EH (cell line): ENCODE measurements around the gene KCNN1.
"Not testable (repeated sequence)": the region's sequence is repeated elsewhere in the genome, so short reads cannot be mapped to it uniquely, and the experiment has no call there.

Experiments used
- DNase-seq: peaks from one replicate; pipeline ENCODE4 v3.0.0-alpha.2; 2015; ENCODE audit warnings: low read depth

The KCNN1 gene

DNA sequence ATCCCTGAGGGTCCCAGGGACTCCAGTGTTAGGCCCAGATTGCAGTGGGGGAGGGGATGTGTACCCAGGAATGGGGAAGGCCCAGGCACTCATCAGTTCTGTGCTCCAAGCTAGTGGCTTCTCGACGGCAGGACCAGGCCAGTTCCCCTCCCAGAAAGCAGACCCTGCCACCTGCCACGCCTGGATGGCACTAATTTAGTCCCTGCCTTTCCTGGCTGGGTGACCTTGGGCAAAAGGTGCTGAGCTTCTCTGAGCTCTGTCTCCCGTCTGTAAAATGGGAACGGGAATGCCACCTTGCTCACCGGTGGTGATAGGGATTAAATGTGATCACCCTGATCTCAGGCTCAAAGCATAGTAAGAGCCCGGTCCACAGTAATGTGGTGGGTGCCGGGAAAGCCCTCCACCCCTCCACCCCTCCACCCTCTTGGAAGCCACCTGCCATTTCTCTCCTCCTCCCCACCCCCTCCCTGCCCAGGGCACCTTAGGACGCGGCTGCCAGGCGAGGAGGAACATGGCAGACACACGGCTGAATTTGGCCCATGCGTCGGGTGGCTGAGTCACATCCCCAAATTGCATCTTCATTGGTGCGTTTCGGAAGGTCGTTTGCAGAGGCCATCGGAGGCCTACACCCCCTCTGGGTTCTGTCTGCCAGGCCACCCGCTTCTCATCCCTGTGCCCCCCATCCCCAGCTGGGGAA lies 2.3 kb downstream of the KCNN1 start:
- no peak for DNase-seq

DNA sequence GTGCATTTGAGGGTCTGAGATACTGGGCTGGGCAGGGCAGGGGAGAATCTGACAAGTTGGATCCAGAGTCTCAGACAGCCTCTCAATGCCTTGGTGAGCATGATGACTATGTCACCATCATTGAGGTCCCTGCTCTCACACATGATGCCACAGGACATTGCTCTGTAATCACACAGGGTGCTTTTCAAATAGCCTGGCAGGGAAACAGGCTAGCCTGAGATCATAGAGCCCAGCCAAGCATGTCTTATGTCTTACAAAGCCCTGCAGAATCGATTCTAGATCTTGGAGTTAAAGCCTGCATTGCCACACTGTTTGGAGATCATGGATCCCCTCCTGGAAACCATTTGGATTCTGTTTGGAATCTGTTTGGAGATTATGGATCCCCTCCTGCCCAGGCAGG lies 5.3 kb downstream of the KCNN1 start:
- no peak for DNase-seq

DNA sequence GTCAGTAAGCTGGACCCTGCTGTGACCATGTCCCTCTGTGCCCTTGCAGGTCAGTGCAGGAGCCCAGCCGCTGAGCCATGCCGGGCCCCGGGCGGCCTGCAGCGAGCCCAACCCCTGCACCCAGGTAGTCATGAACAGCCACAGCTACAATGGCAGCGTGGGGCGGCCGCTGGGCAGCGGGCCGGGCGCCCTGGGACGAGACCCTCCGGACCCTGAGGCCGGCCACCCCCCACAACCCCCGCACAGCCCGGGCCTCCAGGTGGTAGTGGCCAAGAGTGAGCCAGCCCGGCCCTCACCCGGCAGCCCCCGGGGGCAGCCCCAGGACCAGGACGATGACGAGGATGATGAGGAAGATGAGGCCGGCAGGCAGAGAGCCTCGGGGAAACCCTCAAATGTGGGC lies 6.9 kb downstream of the KCNN1 start:
- DNase-seq: no peak

DNA sequence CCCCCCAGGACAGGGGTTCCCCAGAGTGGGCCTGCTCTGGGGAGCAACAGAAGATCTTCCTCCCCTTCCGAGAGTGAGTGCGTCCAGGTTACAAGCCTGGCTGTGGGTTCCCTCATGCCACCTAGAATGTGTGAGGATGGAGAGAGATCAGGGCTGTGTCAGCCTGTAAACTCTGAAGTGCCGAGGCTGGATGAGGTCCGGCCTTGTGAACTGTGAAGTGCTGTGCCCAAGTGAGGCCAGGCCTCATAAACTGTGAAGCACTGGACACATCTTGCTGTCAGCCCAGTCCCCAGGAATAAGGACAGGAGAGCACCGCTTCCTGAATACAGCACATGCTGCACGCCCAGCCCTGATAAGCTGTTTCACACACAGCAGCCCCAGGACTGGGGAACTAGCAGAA lies 7.6 kb downstream of the KCNN1 start:
- no peak for DNase-seq

DNA sequence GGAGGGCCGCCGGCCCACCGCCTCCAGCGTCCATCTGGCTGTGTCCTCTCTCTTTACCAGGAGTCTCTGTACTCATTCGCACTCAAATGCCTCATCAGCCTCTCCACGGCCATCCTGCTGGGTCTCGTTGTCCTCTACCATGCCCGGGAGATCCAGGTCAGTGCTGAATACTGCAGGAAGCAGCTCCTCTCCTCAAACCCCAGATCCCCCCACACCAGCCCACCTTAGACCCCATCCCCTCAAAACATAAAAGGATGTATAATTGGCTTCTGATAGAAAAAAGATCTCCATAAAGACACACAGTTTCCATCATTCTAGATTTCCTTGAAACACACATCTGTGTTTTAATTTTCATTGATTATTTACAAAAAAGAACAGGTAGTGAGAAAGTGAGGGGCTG lies 8.1 kb downstream of the KCNN1 start:
- DNase-seq: no peak

DNA sequence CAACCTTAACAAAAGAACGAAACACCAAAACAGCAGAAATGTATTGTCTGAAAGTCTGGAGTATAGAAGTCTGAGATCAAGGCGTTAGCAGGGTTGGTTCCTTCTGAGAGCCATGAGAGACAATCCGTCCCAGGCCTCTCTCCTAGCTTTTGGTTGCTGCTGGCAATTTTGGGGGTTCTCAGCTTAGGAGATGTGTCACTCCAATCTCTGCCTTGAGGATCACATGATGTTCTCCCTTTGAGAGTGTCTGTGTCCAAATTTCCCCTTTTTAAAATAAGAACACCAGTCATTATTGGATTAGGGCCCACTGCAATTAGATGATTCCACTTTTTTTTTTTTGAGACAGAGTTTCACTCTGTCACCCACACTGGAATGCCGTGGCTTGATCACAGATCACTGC lies 10.1 kb downstream of the KCNN1 start:
- DNase-seq: no peak

DNA sequence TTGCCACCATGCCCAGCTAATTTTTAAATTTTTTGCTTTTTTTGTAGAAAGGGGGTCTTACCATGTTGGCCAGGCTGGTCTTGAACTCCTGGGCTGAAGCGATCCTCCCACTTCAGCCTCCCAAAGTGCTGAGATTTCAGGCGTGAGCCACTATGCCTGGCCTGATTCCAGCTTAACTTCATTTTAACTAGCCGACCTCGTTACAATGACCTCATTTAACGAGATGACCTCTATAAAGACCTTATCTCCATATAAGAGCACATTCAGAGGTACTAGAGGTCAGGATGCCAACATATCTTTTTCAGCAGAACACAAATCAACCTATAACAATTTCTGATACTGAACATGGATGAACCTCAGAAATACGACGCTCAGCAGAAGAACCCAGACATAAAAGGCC lies 10.6 kb downstream of the KCNN1 start:
- no peak for DNase-seq

DNA sequence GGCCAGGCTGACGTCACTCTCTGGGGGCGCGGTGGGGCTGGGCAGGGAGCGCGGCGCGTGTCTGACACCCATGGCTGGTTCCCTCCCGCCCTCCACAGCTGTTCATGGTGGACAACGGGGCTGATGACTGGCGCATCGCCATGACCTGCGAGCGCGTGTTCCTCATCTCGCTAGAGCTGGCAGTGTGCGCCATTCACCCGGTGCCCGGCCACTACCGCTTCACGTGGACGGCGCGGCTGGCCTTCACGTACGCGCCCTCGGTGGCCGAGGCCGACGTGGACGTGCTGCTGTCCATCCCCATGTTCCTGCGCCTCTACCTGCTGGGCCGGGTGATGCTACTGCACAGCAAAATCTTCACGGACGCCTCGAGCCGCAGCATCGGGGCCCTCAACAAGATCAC lies 14.7 kb downstream of the KCNN1 start:
- no peak for DNase-seq

DNA sequence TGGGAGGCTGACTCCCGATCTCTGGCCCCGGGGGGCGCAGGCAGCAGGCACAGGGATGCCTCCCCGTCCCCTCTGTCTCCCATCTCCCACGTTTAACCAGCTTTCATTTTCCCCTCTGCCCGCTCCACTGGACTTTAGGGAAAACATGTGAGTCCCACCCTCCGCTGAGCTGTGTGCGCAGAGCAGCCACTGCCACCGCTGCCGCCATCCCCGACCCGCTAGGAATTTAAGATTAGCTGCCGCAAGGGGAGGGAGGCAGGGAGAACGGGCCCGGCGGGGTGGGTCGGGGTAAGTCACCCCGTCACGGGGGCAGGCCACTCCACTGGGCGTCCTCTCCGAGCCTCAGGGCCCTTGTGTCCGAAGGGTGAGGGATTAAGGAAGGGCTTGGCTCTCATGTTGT lies 15.5 kb downstream of the KCNN1 start:
- no peak for DNase-seq

DNA sequence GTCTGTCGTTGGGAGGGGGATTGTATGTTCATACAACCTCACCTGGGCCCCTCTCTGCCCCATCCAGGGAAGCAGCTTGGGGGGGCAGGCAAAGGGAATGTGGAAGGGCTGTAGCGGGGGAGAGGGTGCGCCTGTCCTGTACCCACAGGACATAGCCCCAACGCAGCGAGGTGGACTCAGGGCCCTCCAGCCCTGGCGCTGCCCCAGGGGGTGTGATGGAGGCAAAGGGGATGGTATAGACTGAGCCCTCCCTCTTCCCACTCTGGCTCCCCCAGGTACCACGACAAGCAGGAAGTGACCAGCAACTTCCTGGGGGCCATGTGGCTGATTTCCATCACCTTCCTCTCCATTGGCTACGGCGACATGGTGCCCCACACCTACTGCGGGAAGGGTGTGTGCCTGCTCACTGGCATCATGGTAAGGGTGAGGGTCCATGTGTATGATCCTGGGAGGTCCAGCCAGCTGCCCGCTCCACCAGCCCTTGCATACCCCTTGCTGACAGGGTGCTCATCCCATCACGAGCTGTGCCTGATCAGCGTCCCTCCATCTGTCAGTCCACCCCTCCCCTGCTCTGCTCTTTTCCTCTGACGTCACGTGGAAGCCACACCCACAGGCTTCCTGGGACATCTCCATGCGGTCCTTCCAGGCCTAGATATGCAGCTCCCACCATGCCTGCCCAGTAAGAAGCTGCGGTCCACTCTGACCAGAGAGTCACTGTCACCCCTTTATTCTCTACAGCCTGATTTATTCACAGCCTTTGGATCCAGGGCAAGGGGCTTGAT lies 18.3 kb downstream of the KCNN1 start:
- no peak for DNase-seq

DNA sequence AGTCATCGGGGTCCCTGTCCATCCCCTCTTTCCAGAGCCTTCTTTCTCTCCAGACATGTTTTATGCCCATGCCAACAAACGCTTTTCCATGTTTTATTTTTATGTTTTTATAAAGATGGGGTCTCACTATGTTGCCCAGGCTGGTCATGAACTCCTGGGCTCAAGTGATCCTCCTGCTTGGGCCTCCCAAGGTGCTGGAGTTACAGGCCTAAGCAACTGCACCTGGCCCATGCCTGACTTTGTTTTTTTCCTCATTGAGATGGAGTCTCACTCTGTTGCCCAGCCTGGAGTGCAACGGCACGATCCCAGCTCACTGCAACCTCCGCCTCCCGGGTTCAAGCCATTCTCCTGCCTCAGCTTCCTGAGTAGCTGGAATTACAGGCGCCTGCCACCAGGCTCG lies 19.7 kb downstream of the KCNN1 start:
- DNase-seq: not testable (repeated sequence)

DNA sequence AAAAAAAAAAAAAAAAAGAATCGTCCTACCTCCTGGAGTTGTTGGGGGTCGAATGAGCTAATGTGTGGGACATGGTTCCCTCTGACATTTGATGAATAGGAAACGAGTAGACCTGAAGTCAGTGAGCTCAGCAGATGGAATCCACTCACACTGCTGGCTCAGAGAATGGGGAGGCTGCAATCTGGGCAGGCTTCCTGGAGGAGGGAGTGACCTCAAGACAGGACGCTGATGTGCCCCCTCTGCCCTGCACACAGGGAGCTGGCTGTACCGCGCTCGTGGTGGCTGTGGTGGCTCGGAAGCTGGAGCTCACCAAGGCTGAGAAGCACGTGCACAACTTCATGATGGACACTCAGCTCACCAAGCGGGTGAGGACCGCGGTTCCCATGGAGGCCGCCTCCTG lies 21.3 kb downstream of the KCNN1 start:
- DNase-seq: no peak

DNA sequence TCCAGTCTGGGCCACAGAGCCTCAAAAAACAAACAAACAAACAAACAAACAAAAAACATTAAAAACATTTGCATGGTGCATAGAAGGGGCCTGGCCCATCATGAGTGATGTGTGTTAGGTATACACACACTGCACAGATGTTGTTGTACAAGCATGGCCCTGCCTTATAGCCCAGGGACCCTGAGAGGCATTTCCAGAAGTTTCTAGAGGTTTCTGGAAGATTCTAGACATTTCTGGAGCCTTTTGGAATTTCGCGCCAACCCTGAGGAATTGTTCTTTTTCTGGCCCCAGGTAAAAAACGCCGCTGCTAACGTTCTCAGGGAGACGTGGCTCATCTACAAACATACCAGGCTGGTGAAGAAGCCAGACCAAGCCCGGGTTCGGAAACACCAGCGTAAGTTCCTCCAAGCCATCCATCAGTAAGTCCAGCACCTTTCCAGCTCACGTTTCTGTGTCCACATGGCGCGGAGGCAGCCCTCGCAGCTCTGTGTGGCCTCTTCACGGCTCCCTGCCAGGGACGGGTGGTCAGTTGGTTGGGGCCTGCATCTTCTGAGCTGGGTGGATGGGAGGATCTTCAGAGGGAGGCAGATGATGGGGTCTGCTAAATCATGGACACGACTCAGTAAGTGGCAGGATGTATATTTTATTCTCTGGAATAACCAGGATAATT lies 22.7 kb downstream of the KCNN1 start:
- no peak for DNase-seq

DNA sequence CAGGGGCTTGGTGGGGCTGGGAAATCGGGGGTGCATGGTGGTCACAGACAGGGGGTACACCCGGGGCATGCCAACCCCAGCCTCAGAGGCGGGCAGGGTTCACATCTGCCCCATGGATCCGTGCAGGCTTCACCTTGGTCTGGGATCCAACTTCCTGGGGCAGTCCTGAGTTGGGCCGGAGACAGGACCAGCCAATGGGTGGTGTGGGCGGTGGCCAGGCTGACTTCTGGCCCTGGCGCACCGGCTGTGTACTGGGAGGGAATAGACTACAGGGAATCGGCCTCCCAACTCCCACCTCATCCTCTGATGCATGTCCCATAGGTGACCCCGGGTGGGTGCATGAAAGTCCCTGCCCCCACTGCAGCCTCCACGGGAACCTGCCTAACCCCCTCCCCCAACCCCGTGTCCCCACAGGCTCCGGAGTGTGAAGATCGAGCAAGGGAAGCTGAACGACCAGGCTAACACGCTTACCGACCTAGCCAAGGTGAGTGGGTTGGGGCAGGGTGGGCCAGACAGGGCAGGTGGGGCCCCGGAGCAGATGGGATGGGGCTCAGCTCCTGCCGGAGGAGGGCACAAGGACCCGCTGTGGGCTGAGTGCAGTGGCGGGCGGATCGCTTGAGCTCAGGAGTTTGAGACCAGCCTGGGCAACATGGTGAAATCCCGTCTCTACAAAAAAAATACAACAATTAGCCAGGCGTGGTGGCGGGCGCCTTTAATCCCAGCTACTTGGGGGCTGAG lies 26.3 kb downstream of the KCNN1 start:
- DNase-seq: no peak

DNA sequence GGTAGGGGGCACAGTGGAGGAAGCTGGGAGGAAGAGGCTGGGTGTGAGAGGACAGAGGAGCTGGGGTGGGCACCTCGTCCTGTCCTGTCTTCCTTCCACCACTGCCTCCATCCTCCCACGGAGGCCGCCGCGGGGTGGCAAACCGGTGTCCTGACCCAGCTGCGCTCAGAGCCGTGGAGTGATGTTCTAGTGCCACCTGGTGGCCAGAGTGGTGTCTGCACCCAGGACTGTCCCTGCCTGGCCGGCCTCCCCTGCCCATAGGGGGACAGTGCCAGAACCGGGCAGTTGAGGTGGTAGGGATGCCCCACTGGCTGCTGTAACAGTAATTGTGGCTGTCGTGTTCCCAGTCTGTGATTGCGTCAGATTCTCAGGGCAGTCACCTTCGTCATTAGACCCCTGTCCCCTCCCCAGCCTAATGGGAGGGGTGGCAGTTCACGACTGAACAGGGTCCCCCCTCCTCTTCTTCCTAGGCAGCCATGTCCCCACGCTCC lies 30.0 kb downstream of the KCNN1 start:
- peak; percentile 77 for DNase-seq

DNA sequence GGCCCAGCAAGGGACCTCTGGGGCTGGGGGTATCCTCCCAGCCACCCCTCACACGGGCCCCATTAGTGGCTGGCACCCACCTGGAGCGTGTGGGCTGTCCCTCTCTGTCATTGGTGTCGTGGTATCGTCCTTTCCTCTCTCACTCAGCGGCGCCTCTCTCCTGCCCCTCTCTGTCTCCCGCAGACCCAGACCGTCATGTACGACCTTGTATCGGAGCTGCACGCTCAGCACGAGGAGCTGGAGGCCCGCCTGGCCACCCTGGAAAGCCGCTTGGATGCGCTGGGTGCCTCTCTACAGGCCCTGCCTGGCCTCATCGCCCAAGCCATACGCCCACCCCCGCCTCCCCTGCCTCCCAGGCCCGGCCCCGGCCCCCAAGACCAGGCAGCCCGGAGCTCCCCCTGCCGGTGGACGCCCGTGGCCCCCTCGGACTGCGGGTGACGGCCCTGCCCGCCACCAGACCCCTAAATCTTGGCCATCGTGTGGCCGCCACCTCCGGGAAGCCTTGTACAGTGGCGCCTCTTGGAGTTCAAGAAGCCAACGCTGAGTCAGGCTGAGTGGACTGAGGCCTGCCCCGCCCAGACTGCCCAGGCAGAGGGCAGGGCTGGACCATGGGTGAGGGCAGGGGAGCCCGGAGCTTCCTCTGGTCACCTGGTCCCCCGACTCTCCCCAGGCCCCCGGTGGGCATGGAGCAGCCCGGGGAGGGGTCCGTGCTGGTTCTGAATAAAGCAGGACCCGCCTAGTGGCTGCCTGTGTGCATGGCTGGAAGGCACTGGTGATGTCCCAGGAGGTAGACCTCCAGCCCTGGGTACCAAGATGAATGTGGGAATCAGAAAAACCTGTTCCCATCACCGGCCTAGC lies 31.3 kb downstream of the KCNN1 start:
- DNase-seq: no peak

DNA sequence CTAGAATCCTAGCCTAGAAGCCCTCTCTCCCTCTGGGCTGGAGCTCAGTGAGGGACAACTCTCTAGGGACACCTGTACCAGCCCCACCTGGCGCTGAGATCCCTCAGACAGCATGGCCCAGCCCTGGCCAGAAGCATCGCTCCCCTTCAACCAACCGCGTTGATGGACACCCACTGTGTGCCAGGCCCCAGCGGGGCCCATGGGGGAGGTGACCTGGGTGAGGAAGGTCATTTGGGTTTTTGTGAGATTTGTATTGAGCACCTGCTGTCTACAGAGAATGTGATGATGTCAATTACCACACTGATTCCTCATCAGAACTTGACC lies 31.9 kb downstream of the KCNN1 start:
- no peak for DNase-seq

DNA sequence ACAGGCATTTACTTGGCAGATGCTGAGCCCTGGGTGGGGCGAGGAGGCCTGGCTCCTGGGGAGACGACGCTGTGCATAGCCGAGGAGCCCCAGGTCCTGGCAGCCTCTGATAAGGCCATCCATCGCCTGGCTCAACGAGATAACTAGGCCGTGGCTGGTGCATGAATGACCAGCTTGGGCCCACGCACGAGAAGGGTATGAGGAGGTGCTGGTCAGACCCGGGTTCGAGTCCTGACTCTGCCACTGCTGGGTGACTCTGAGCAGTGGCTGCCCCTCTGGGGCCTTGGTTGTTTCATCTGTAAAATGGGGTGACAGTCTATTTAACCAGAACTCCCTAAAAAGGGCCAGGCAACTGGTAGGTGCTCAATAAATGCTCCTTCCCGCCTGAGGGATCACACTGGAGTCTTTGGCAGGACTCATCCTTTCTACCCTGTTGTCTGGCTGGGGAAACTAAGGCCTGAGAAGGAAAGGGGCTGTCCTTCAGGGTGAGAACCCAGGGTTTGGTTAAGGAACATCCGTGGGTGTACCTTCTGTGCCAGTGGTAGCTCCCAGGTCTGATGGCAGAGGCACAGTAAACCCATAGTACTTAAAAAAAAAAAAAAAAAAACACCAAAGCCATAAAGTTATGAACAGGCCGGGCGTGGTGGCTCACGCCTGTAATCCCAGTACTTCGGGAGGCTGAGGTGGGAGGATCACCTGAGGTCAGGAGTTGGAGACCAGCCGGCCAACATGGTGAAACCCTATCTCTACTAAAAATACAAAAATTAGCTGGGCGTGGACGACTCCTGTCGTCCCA lies 33.0 kb downstream of the KCNN1 start:
- no peak for DNase-seq

DNA sequence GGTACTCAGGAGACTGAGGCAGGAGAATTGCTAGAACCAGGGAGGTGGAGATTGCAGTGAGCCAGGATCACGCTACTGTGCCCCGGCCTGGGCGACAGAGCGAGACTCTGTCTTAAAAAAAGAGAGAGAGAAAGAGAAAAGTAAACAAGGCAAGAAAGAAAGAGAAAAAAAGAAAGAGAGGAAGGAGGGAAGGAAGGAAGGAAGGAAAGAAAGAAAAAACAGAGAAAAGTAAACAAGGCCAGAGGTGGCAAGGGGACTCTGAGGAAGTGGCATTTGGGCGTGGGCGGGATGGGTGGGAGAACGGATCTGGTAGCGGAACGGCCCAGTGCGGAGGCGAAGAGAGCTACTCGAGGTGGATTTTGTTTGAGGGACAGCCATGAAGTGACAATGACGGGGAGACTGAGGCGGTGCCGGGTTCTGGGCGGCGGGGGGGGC lies 33.6 kb downstream of the KCNN1 start:
- DNase-seq: no peak

DNA sequence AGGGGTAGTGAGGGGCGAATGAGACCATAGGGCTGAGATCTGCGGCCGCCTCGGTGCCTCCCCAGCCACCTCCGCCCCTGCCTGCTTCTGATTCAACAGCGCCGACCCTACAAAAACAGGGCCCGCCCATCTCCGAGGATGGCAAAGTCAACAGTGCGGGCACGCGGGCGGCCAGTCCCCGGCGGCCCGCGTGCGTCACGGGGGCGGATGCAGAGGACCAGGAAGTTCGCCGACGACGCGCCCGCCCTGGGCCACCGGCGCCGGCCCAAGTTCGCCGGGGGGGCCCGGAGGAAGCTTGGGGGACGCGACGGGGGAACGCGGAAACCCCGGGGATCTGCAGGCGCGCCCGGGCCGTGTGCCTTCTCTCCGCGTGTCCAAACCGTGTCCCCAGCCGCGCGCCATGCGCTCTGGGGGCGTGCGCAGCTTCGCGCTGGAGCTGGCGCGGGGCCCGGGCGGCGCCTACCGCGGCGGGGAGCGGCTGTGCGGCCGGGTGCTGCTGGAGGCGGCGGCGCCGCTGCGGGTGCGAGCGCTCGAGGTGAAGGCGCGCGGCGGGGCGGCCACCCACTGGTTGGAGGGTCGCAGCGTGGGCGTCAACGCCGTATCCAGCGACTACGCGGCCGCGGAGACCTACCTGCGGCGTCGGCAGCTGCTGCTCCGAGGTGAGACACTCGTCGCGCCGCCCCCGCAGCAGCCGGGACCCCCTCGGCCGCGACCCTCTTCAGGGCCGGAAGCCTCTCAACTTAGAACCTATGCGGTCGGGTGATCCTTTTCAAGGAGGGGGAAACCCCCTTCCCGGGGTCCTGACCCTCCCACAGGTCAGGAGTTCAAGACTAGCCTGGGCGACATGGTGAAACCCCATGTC lies 34.2 kb downstream of the KCNN1 start:
- DNase-seq: peak; percentile 92
